IMR-90 (cell line): Measurements from ENCODE around the gene CWF19L2. TPM values are rescaled to one million over a fixed set of nuclear protein-coding genes. Genes with fewer than 3 reads are reported as not detected.

Source experiments
- ATAC-seq: fragments of 200-7000 bp; cut with Tn5 transposase; 2 replicates; pipeline ENCODE4 v1.9.1; 2020; ENCODE audit warnings: low read depth, mild to moderate bottlenecking, moderate library complexity
- BruUV-seq: library from RNA; stranded (reverse); fragments of 400-500 nt; replicated peaks from 2 replicates; lab custom pipeline; 2021; lab: Mats Ljungman, UMichigan
- CTCF ChIA-PET: fragments of 300-600 bp; formaldehyde crosslinking; extraction: SDS; loops from one replicate; lab custom pipeline; 2021; ENCODE audit warnings: antibody characterized with exemption; lab: Yijun Ruan, JAX
- POLR2A ChIA-PET: fragments of 300-600 bp; sonication (Branson Sonifier 250); formaldehyde crosslinking; loops from one replicate; lab custom pipeline; 2022; ENCODE audit warnings: antibody characterized with exemption; ENCODE audit not compliant: unreplicated experiment; lab: Charles Lee
- DNase-seq: peaks from one replicate; pipeline ENCODE4 v3.0.0; 2013
- H2AFZ ChIP-seq: replicated peaks from 2 replicates; pipeline ENCODE3; 2013; ENCODE audit warnings: low read length, mild to moderate bottlenecking; ENCODE audit not compliant: poor library complexity
- H2AK5ac ChIP-seq: 2 replicates; pipeline ENCODE4 v1.6.1; 2013; ENCODE audit warnings: low read depth, low read length, inconsistent platforms
- H2AK9ac ChIP-seq: replicated peaks from 2 replicates; pipeline ENCODE3; 2013; ENCODE audit warnings: mild to moderate bottlenecking, low read depth, low read length, moderate library complexity; ENCODE audit not compliant: poor library complexity
- H2BK120ac ChIP-seq: 2 replicates; pipeline ENCODE4 v1.6.1; 2013; ENCODE audit warnings: low read depth, low read length, inconsistent platforms
- H2BK15ac ChIP-seq: 3 replicates; pipeline ENCODE4 v1.6.1; 2013; ENCODE audit warnings: low read depth, low read length, inconsistent platforms
- H2BK20ac ChIP-seq: 2 replicates; pipeline ENCODE4 v1.6.1; 2013; ENCODE audit warnings: low read depth, mild to moderate bottlenecking, inconsistent platforms, low read length, moderate library complexity
- H2BK5ac ChIP-seq: 2 replicates; pipeline ENCODE4 v1.6.1; 2013; ENCODE audit warnings: mild to moderate bottlenecking, low read depth, low read length, inconsistent platforms; ENCODE audit not compliant: poor library complexity, severe bottlenecking
- H3K14ac ChIP-seq: replicated peaks from 2 replicates; pipeline ENCODE4 v1.6.1; 2013; ENCODE audit warnings: low read depth, low read length, inconsistent platforms
- H3K18ac ChIP-seq: 2 replicates; pipeline ENCODE4 v1.6.1; 2013; ENCODE audit warnings: low read depth, low read length, control low read depth
- H3K23ac ChIP-seq: 2 replicates; pipeline ENCODE4 v1.6.1; 2013; ENCODE audit warnings: low read depth, low read length, inconsistent platforms
- H3K27ac ChIP-seq: 2 replicates; pipeline ENCODE4 v1.5.1; 2013; ENCODE audit warnings: mild to moderate bottlenecking, control low read depth, low read length; ENCODE audit not compliant: insufficient read depth
- H3K27me3 ChIP-seq: 2 replicates; pipeline ENCODE4 v1.6.1; 2013; ENCODE audit warnings: low read length; ENCODE audit not compliant: control insufficient read depth, insufficient read depth
- H3K36me3 ChIP-seq: 2 replicates; pipeline ENCODE4 v1.6.1; 2013; ENCODE audit warnings: low read length, mixed read lengths; ENCODE audit not compliant: control insufficient read depth, insufficient read depth
- H3K4ac ChIP-seq: 2 replicates; pipeline ENCODE4 v1.6.1; 2013; ENCODE audit warnings: low read depth, low read length, inconsistent platforms
- H3K4me1 ChIP-seq: 2 replicates; pipeline ENCODE4 v1.6.1; 2013; ENCODE audit warnings: low read length, mixed read lengths; ENCODE audit not compliant: control insufficient read depth, insufficient read depth
- H3K4me2 ChIP-seq: 2 replicates; pipeline ENCODE4 v1.6.1; 2013; ENCODE audit warnings: low read depth, mild to moderate bottlenecking, control low read depth, low read length, moderate library complexity
- H3K4me3 ChIP-seq: 2 replicates; pipeline ENCODE4 v1.5.1; 2013; ENCODE audit warnings: low read depth, mild to moderate bottlenecking, control low read depth, low read length, moderate library complexity; ENCODE audit not compliant: insufficient read depth
- H3K56ac ChIP-seq: 2 replicates; pipeline ENCODE4 v1.6.1; 2013; ENCODE audit warnings: low read length, inconsistent platforms; ENCODE audit not compliant: insufficient read depth; ENCODE audit errors: extremely low read depth
- H3K79me1 ChIP-seq, 2 experiments: 2 replicates each; pipeline ENCODE4 v1.6.1; 2013; ENCODE audit warnings: low read length in 2 of 2, inconsistent platforms in 1 of 2, low read depth in 1 of 2
- H3K9ac ChIP-seq: 2 replicates; pipeline ENCODE4 v1.6.1; 2013; ENCODE audit warnings: low read depth, low read length, control low read depth
- H3K9me1 ChIP-seq: 2 replicates; pipeline ENCODE4 v1.6.1; 2013; ENCODE audit warnings: low read length, inconsistent platforms; ENCODE audit not compliant: insufficient read depth
- H3K9me3 ChIP-seq: 2 replicates; pipeline ENCODE4 v1.6.1; 2013; ENCODE audit warnings: low read length; ENCODE audit not compliant: control insufficient read depth, insufficient read depth
- H4K20me1 ChIP-seq: 2 replicates; pipeline ENCODE4 v1.6.1; 2013; ENCODE audit warnings: low read length, inconsistent platforms; ENCODE audit not compliant: insufficient read depth
- H4K5ac ChIP-seq: 2 replicates; pipeline ENCODE4 v1.6.1; 2013; ENCODE audit warnings: mild to moderate bottlenecking, low read depth, low read length, control low read depth
- H4K8ac ChIP-seq, 2 experiments: 2 replicates each; pipeline ENCODE4 v1.6.1; 2013; ENCODE audit warnings: low read depth in 2 of 2, low read length in 2 of 2, control low read depth in 1 of 2, inconsistent platforms in 1 of 2
- H4K91ac ChIP-seq: 2 replicates; pipeline ENCODE4 v1.6.1; 2013; ENCODE audit warnings: low read depth, low read length, inconsistent platforms; ENCODE audit not compliant: insufficient read depth
- BHLHE40 ChIP-seq: fragments of 150-350 bp; IDR thresholded peaks from 2 replicates; pipeline ENCODE4 v1.6.1; 2016; ENCODE audit warnings: mild to moderate bottlenecking, low read depth, low read length
- CEBPB ChIP-seq: IDR thresholded peaks from 2 replicates; pipeline ENCODE4 v1.6.1; 2012; ENCODE audit warnings: low read depth, low read length, improper control_type of control experiment
- CHD1 ChIP-seq: IDR thresholded peaks from 2 replicates; pipeline ENCODE4 v1.6.1; 2012; ENCODE audit warnings: low read depth, low read length, improper control_type of control experiment
- CTCF ChIP-seq: conservative IDR thresholded peaks from 2 replicates; pipeline ENCODE4 v1.5.1; 2012; ENCODE audit warnings: mild to moderate bottlenecking, low read depth, low read length, improper control_type of control experiment
- FOS ChIP-seq: fragments of 150-350 bp; IDR thresholded peaks from 2 replicates; pipeline ENCODE4 v1.6.1; 2016; ENCODE audit warnings: low read depth, low read length
- MAZ ChIP-seq: IDR thresholded peaks from 2 replicates; pipeline ENCODE4 v1.6.1; 2012; ENCODE audit warnings: low read depth, mild to moderate bottlenecking, low read length, improper control_type of control experiment, moderate library complexity, borderline replicate concordance
- MXI1 ChIP-seq: IDR thresholded peaks from 2 replicates; pipeline ENCODE4 v1.6.1; 2012; ENCODE audit warnings: low read depth, mild to moderate bottlenecking, low read length, moderate library complexity, borderline replicate concordance
- NFE2L2 ChIP-seq: fragments of 150-350 bp; IDR thresholded peaks from 2 replicates; pipeline ENCODE4 v1.6.1; 2016; ENCODE audit warnings: low read depth, mild to moderate bottlenecking, low read length
- POLR2A ChIP-seq: IDR thresholded peaks from 2 replicates; pipeline ENCODE4 v1.6.1; 2012; ENCODE audit warnings: mild to moderate bottlenecking, low read depth, low read length
- SMC3 ChIP-seq: fragments of 150-350 bp; IDR thresholded peaks from 2 replicates; pipeline ENCODE4 v1.6.1; 2016; ENCODE audit warnings: low read depth, mild to moderate bottlenecking, antibody characterized with exemption, low read length, moderate library complexity
- WGBS, 2 experiments: methylation state at CpG; one replicate each; pipeline versions ENCODE4 v1.1.5 to v1.1.7; 2013; ENCODE audit warnings: missing lambda C conversion rate in 2 of 2; ENCODE audit not compliant: insufficient read length in 1 of 2; ENCODE audit errors: extremely low coverage in 2 of 2; 5-methylcytosine and 5-hydroxymethylcytosine counted together
- dilution Hi-C: fragments of 300-500 bp; cut with HindIII; formaldehyde crosslinking; loops from one replicate; pipeline ENCODE4 v1.14.3; 2018; ENCODE audit warnings: low sequenced_read_pairs; ENCODE audit not compliant: unreplicated experiment
- in situ Hi-C: fragments of 300-500 bp; cut with MboI; formaldehyde crosslinking; loops from 3 replicates; pipeline ENCODE4 v1.14.3; 2019; ENCODE audit warnings: low sequenced_read_pairs, inconsistent platforms, mixed read lengths
- intact Hi-C: fragments of 100-400 bp; cut with micrococcal nuclease; formaldehyde crosslinking; loops from 2 replicates; pipeline ENCODE4 v1.10.0; 2022
- polyA plus RNA-seq, 3 experiments: library from polyadenylated mRNA; depleted of rRNA; stranded (reverse); fragments of >200 nt; gene quantifications; 2 replicates each; pipeline ENCODE4 v1.2.3, GENCODE V29; 2012; ENCODE audit warnings: low replicate concordance in 1 of 3
- total RNA-seq: library from RNA; depleted of rRNA; stranded (reverse); fragments of >200 nt; gene quantifications from 2 replicates; pipeline ENCODE4 v1.2.3, GENCODE V29; 2012
- TF ChIP-seq, protein P1 (sequence below): fragments of 150-350 bp; IDR thresholded peaks from 2 replicates; pipeline ENCODE4 v1.6.1; 2016; ENCODE audit warnings: low read depth, mild to moderate bottlenecking, low read length, moderate library complexity, borderline replicate concordance

Gene CWF19L2
- total and polyA plus RNA-seq, 2 of the 4 experiments (the other 2 are of a cell fraction), result 1.7 to 3.8 TPM

- H3K18ac ChIP-seq, result no peak overlapping the region
- no peak overlapping the region for H3K4me3 ChIP-seq
- H4K91ac ChIP-seq, result no peak overlapping the region
- DNase-seq (no peak), ATAC-seq (no peak)
- no peak overlapping the region for H3K9ac ChIP-seq
- H3K14ac ChIP-seq, result no peak overlapping the region
- no peaks in the 10 kb centered on the region for H3K36me3 ChIP-seq
- no peak overlapping the region for H2BK120ac ChIP-seq
- H4K20me1 ChIP-seq, result no peaks in the 10 kb centered on the region
- H4K8ac ChIP-seq, result no peak overlapping the region
- BruUV-seq, result no TSS peak
- H2AFZ ChIP-seq, result no peak overlapping the region
- no peaks in the 10 kb centered on the region for H3K79me1 ChIP-seq
- H2BK15ac ChIP-seq, result no peak overlapping the region
- H3K27ac ChIP-seq, result no peak overlapping the region
- H3K23ac ChIP-seq, result no peak overlapping the region
- no peak overlapping the region for H3K4ac ChIP-seq
- no peaks in the 10 kb centered on the region for H3K9me3 ChIP-seq
- no peak overlapping the region for H2AK5ac ChIP-seq
- in situ Hi-C loops (no loop called here), intact Hi-C loops (no loop called here), dilution Hi-C loops (no loop called here)
- ChIA-PET CTCF (no interaction called here), POLR2A (no interaction called here)
- no peak overlapping the region for H4K5ac ChIP-seq
- WGBS, 2 experiments, result no CpG with 5 or more reads among the region's 1 CpG
- H2AK9ac ChIP-seq, result no peak overlapping the region
- no peak overlapping the region for H2BK5ac ChIP-seq
- H2BK20ac ChIP-seq, result no peak overlapping the region
- no peaks in the 10 kb centered on the region for H3K9me1 ChIP-seq
- H3K4me2 ChIP-seq, result no peak overlapping the region
- TF ChIP-seq, protein P1, sequence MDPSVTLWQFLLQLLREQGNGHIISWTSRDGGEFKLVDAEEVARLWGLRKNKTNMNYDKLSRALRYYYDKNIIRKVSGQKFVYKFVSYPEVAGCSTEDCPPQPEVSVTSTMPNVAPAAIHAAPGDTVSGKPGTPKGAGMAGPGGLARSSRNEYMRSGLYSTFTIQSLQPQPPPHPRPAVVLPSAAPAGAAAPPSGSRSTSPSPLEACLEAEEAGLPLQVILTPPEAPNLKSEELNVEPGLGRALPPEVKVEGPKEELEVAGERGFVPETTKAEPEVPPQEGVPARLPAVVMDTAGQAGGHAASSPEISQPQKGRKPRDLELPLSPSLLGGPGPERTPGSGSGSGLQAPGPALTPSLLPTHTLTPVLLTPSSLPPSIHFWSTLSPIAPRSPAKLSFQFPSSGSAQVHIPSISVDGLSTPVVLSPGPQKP, result no peak
- TF ChIP-seq CEBPB (no peak), FOS (no peak), MAZ (no peak), CTCF (no peak), NFE2L2 (no peak), POLR2A (no peak), CHD1 (no peak), SMC3 (no peak), MXI1 (no peak), BHLHE40 (no peak)
- H3K27me3 ChIP-seq, result no peaks in the 10 kb centered on the region
- H3K4me1 ChIP-seq, result no peaks in the 10 kb centered on the region
- H3K56ac ChIP-seq, result no peak overlapping the region
Measured at GRCh38 chr11:107405260-107405659, 52.4 kb downstream of the CWF19L2 start.
